22Rv1 (cell line): ENCODE data around the gene PPP2R5C.

Experiments used
- CTCF ChIP-seq: fragments of 450-650 bp; IDR thresholded peaks from 2 replicates; pipeline ENCODE4 v1.5.1; 2017; ENCODE audit warnings: mild to moderate bottlenecking
- ZFX ChIP-seq: fragments of 450-650 bp; IDR thresholded peaks from 2 replicates; pipeline ENCODE4 v1.6.1; 2017; ENCODE audit warnings: antibody characterized with exemption, borderline replicate concordance

GRCh38 chr14:101729382-101729781, 32.1 kb upstream of the PPP2R5C start:
- TF ChIP-seq CTCF (no peak), ZFX (no peak)
